HTR-8/SVneo (cell line): ENCODE results near the gene ARG2.
"Not testable (repeated sequence)": the region's sequence is repeated elsewhere in the genome, so short reads cannot be mapped to it uniquely, and the experiment has no call there.

Source experiments
- DNase-seq: peaks from one replicate; pipeline ENCODE4 v3.0.0; 2011; ENCODE audit warnings: low spot score, mixed read lengths; ENCODE audit not compliant: insufficient read length
- FAIRE-seq: peaks from 2 replicates; lab custom pipeline; 2011; peaks lifted over from hg19 to GRCh38; lab: Jason Lieb, UNC

The ARG2 gene

GRCh38 chr14:67583711-67584644 lies 35.7 kb upstream of the ARG2 start:
- FAIRE-seq (peak; percentile 100), DNase-seq (peak; percentile 96)

DNA sequence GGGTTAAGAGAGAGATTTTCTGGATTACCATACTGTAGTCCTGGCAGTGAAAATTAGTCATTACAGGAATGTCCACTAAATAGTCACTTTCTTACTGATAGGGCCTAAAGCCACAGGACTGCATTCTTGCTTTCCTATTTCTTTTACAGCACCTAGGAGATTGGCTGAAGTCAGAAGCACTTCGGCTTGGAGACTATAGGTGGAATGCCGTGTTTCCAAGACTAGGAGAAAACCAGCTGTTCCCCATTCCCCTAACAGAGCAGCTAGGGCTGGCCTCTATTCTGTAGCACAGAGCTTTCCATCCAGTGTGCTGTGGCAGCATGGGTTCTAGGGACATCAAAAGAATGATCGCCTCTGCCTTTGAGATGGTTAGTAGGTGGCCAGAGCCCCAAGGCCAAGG lies 34.7 kb upstream of the ARG2 start:
- DNase-seq, result no peak
- FAIRE-seq, result no peak

DNA sequence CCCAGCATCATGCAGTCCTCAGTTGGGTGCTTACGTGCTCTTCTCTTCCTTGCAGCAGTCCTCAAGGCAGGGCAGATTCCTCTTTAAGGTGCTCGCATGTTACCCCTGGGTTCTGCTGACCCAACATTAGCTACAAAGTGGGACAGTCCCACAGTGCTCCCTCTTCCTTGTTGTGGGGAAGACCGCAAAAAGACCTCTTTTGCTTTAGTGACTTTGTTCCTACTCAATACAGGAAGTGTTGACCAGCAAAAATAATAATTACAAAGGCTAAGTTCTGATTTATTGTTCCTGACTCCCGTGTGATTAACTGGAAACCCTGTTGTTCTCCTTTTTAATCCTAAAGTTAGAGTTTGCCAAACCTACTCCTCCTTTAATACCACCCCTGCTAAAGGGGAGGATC lies 33.4 kb upstream of the ARG2 start:
- no peak for DNase-seq
- no peak for FAIRE-seq

GRCh38 chr14:67589204-67589770 lies 30.4 kb upstream of the ARG2 start:
- no peak for DNase-seq
- FAIRE-seq, result peak; percentile 96

DNA sequence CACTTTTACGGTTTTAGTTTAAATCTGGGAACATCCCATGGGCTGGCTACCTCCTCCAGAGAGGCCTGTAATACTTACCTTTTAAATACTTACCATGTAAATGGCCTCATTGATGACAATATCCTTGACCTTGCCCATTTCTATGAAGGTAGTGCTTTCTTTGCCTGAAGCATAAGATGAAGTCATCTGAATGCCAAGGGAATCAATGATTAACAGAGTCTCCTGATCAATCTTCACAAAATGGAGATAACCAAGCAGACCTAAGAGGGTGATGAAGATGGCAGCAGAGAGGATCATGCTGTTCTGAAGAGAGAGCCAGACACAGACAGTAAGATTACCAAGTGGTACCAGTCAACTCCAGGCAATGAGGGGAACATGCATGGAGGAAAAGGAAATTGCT lies 26.1 kb upstream of the ARG2 start:
- not testable (repeated sequence) for DNase-seq
- FAIRE-seq, result peak; percentile 80

GRCh38 chr14:67595392-67595791 lies 24.3 kb upstream of the ARG2 start:
- DNase-seq, result no peak
- FAIRE-seq, result peak; percentile 84

DNA sequence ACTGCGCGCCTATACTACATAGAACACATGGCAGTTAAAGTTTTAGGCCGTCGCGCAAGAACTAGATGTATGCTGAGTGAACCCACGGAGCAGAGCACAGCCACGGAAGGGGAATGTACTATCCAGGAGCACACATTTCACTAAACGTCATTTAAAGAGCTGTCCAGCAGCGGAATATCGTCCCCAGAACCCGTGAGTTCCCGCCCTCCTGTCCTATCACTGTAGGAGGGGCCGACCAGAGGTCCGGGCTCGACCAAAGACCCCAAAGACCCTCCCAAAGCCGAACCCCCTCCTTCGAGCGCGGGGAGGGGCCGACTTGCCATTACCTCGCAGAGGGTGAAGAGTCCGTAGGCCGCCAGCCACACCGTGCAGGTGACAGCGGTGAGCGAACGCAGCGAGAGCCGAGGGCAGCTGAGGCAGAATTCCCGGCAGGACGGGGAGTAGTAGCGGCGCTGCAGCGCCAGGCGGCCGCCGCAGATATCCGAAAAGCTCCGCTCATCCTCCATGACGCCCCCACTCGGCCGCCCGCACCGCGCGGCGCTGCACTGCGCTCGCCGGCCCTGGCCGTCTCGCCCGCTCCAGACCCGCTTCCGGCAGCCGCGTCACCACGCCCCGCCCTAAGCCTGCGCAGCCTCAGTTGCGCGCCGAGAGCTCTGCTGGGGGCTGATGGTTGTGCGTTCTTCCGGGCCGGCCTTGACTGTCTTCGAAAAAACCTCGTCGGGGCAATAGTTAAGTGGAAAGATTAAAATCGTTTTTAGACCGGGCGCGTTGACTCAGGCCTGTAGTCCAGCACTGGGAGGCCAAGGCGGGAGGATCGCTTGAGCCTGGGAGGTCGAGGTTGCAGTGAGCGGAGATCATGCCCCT lies 19.8 kb upstream of the ARG2 start, which contains the start of gene PIGH:
PIGH (minus strand) TSS at position 571 of the 864 bp plus-strand sequence; CDS start at position 506, 65 bp downstream.
- FAIRE-seq, result peak; percentile 100

DNA sequence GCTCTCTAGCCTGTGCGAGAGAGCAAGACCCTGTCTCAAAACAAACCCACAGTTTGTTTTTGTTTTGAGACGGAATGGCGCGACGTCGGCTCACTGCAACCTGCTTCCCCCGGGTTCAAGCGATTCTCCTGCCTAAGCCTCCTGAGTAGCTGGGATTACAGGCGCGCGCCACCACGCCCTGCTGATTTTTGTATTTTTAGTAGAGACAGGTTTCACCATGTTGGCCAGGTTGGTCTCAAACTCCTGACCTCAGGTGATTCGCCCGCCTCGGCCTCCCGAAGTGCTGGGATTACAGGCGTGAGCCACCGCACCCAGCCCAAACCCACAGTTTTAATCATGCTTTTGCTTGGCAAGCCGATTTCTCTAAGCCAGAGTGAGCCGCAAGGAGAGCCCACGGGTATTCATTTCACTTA lies 19.2 kb upstream of the ARG2 start:
- FAIRE-seq, DNase-seq: not testable (repeated sequence)

More for the DNA sequence above, 19.8 kb upstream of the ARG2 start, which contains the start of gene PIGH:
- peak; percentile 100 for DNase-seq

DNA sequence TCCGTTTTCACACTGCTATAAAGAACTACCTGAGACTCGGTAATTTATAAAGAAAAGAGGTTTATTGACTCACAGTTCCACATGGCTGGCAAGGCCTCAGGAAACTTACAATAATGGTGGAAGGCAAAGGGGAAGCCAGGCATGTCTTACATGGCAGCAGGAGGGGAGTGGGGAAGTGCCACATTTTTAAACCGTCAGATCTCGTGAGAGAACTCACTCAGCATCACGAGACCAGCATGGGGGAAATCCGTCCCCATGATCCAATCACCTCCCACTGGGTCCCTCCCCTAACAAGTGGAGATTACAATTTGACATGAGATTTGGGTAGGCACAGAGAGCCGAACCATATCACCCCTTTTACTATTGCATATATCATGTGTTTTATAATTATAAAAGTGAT lies 17.6 kb upstream of the ARG2 start:
- FAIRE-seq, result peak; percentile 28
- no peak for DNase-seq

- peak; percentile 88 for FAIRE-seq
- no peak for DNase-seq
Measured at GRCh38 chr14:67602995-67603545, 16.6 kb upstream of the ARG2 start.

GRCh38 chr14:67607646-67608045 lies 12.1 kb upstream of the ARG2 start:
- DNase-seq (no peak), FAIRE-seq (no peak)

- DNase-seq (no peak), FAIRE-seq (no peak)
Measured at GRCh38 chr14:67609642-67610310, 9.9 kb upstream of the ARG2 start.

DNA sequence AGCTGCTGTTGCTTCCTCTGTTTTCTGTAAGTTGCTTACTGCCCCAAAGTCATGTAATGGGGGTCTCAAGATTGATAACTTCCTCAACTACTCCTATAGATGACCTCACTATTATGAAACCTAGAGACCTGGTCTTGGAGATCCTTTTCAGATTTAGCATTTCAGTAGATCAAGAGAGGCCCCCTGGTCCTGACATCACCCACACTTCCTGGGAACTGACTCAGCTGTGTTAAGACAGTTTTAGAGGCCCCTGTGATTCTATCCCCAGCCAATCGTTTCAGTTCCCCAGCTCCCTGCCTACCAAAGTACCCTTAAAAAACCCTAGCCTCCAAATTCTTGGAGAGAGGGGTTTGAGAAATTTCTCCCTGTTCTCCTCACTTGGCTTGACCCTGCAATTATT lies 9.2 kb upstream of the ARG2 start:
- FAIRE-seq (no peak), DNase-seq (no peak)

DNA sequence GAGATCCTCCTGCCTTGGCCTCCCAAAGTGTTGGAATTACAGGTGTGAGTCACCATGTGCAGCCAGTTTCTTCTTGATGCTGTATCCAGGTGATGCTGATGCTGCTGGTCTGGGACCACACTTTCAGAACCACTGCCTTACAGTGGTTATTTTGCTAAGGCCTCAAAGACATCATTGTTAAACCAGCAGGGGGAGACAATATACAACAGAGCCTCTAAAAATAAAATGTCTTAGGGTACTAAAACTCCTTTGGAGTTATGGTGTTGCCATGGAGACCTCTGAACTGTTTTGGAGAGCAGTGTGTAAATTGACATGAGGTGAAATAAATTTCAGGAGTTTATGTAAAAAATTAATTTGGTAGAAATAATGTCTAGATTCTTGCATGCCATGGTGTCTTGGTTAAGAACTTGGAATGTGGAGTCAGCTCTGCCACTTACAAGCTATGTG lies 1.1 kb upstream of the ARG2 start:
- DNase-seq (peak; percentile 97), FAIRE-seq (peak; percentile 95)

GRCh38 chr14:67620217-67620785 lies 581 bp downstream of the ARG2 start:
- FAIRE-seq, result no peak
- peak; percentile 68 for DNase-seq

- peak; percentile 86 for FAIRE-seq
Measured at GRCh38 chr14:67622675-67623074, 3.0 kb downstream of the ARG2 start.

GRCh38 chr14:67623114-67623513 lies 3.4 kb downstream of the ARG2 start:
- DNase-seq (no peak), FAIRE-seq (no peak)

More at GRCh38 chr14:67622675-67623074, 3.0 kb downstream of the ARG2 start:
- peak; percentile 91 for DNase-seq

DNA sequence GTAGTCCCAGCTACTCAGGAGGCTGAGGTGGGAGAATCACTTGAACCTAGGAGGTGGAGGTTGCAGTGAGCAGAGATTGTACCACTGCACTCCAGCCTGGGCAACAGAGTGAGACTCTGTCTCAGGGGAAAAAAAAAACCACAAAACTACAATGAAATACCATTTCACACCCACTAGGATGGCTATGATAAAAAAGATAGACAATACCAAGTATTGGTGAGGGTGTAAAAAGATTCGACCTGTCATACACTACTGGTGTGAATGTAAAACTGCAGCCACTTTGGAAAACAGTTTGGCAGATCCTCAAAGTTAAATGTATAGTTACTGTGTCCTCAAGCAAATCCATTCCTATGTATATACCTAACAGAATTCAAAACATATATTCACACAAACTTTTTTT lies 6.4 kb downstream of the ARG2 start:
- DNase-seq, result not testable (repeated sequence)
- peak; percentile 73 for FAIRE-seq

DNA sequence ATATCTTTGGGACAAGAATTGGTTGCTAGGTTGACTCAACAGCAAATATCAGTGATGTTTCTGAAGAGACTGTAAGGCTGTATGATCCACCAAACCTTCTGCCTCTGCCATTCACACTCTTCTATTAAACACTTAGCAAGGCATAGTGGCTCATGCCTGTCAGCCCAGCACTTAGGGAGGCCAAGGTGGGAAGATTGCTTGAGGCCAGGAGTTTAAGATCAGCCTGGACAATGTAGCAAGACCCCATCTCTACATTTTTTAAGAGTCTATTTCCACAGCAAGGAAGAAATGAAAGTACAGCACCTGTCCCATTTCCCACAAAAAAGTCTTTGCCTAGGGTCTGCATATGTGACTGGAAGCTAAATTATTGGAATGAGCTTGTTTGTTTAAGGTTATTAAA lies 7.8 kb downstream of the ARG2 start:
- no peak for DNase-seq
- FAIRE-seq, result peak; percentile 89
